ENCODE results near the gene SDC3.
A peak's percentile ranks its signal among the peaks of the same experiment; 100 is the strongest.
"Not testable (repeated sequence)": the region's sequence is repeated elsewhere in the genome, so short reads cannot be mapped to it uniquely, and the experiment has no call there.

Gene SDC3

GRCh38 chr1:30908696-30909364, at the start of gene SDC3:
Gene SDC3, minus strand, starts transcription at chr1:30908758. Its CDS starts 172 bp downstream, at chr1:30908586.
- DNase-seq (ENCODE audit: low spot score), result no peak

- no peak for DNase-seq (ENCODE audit: low spot score)
These were observed 49.1 kb upstream of the SDC3 start for GRCh38 chr1:30957560-30958222.

- DNase-seq (ENCODE audit: low spot score), result no peak
These were observed 47.0 kb upstream of the SDC3 start for GRCh38 chr1:30955448-30956015.

- DNase-seq (ENCODE audit: low spot score), result no peak
These were observed 45.1 kb upstream of the SDC3 start for GRCh38 chr1:30953685-30954084.

GRCh38 chr1:30952098-30952497, 43.5 kb upstream of the SDC3 start:
- no peak for DNase-seq (ENCODE audit: low spot score)

GRCh38 chr1:30950700-30951099, 42.1 kb upstream of the SDC3 start:
- DNase-seq (ENCODE audit: low spot score), result no peak

GRCh38 chr1:30950053-30950452, 41.5 kb upstream of the SDC3 start:
- DNase-seq (ENCODE audit: low spot score), result no peak

- DNase-seq (ENCODE audit: low spot score), result not testable (repeated sequence)
These were observed 40.9 kb upstream of the SDC3 start for GRCh38 chr1:30949487-30949838.

- not testable (repeated sequence) for DNase-seq (ENCODE audit: low spot score)
These were observed 40.4 kb upstream of the SDC3 start for GRCh38 chr1:30948813-30949486.

GRCh38 chr1:30948278-30948677, 39.7 kb upstream of the SDC3 start:
- DNase-seq (ENCODE audit: low spot score), result no peak

GRCh38 chr1:30947212-30947611, 38.7 kb upstream of the SDC3 start:
- no peak for DNase-seq (ENCODE audit: low spot score)

- DNase-seq (ENCODE audit: low spot score), result no peak
These were observed 33.9 kb upstream of the SDC3 start for GRCh38 chr1:30942326-30942963.

- no peak for DNase-seq (ENCODE audit: low spot score)
These were observed 32.0 kb upstream of the SDC3 start for GRCh38 chr1:30940541-30940940.

GRCh38 chr1:30936541-30937171, 28.1 kb upstream of the SDC3 start:
- DNase-seq (ENCODE audit: low spot score), result no peak

GRCh38 chr1:30935758-30936157, 27.2 kb upstream of the SDC3 start:
- not testable (repeated sequence) for DNase-seq (ENCODE audit: low spot score)

GRCh38 chr1:30934613-30935012, 26.1 kb upstream of the SDC3 start:
- DNase-seq (ENCODE audit: low spot score), result no peak

- no peak for DNase-seq (ENCODE audit: low spot score)
These were observed 25.3 kb upstream of the SDC3 start for GRCh38 chr1:30933874-30934252.

- DNase-seq (ENCODE audit: low spot score), result no peak
These were observed 22.1 kb upstream of the SDC3 start for GRCh38 chr1:30930631-30931173.

- no peak for DNase-seq (ENCODE audit: low spot score)
These were observed 21.5 kb upstream of the SDC3 start for GRCh38 chr1:30929944-30930525.

GRCh38 chr1:30929135-30929889, 20.8 kb upstream of the SDC3 start:
- peak; percentile 53 for DNase-seq (ENCODE audit: low spot score)

GRCh38 chr1:30928789-30929134, 20.2 kb upstream of the SDC3 start:
- no peak for DNase-seq (ENCODE audit: low spot score)
